ENCODE measurements around the gene PRDM15.

The PRDM15 gene

DNA sequence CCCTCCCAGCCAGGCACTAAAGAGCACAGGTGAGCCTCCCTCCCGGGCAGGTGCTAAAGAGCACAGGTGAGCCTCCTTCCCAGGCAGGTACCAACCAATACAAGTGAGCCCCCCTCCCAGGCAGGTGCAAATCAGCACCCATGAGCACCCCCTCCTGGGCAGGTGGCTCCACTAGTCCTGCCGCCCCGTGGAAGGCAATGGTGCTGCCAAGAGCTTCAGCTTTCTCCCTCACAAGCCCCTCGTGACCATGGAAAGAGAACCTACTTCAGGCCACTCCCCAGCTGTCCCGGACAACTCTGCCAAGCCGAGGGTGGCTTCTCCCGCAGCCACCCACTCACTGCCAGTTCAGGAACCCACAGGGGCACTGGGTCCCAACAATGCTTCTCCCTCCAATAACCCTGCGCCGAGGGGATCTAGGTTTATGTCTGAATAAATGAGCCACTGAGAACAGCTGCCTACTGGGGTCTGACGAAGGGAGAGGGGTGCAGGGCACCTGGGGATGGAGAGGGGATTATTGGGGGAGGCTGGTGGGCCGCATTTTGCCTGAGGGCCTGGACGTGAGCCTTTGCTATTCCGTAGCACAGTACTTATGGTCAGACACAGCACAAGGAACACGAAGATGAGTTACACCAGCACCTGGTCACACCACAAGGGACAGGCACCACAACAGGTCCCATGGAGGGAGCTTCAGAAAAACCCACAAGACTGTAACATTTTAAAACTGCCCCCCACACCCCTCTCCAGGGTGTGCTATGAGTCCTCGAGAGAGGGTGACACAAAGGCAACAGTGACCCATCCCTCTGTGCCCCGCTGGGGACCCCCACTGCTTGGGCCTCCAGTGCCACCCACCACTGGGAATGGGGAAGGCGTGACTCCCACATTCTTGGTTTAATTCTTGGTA, 46.3 kb downstream of the PRDM15 start:
- Mint-ChIP-seq H3K27ac (no peak overlapping the region), H3K9me3 (no peaks in the 10 kb centered on the region), H3K4me3 (no peak overlapping the region), H3K4me1 (no peaks in the 10 kb centered on the region), H3K36me3 (peaks cover 6% of the 10 kb centered on the region), H3K27me3 (no peaks in the 10 kb centered on the region)

DNA sequence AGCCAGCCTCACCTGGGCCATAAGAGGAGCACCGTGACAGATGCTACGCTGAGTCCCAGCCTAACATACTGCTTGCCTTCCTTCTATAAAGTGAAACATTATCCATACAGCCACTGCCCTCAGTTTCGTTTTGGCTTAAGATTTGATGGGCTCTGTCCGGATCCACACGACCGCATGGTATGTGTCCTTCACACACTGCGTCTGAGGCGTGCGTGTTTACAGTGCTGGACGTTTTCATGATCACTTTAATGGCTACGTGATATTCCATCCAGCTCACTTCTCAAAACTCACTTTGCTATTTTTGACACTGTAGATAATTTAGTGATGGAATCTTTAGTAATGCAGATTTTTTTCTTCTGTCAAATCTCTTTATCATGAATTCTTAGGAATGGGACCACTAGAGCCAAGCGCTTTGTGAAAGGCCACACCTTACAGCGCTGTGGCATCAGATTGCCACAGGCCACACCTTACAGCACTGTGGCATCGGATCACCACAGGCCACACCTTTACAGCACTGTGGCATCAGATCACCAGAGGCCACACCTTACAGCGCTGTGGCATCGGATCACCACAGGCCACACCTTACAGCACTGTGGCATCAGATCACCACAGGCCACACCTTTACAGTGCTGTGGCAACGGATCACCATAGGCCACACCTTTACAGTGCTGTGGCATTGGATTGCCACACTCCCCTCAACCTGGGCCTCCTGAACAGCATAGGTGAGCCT, 47.1 kb downstream of the PRDM15 start:
- no peaks in the 10 kb centered on the region for H3K9me3 Mint-ChIP-seq
- H3K36me3 Mint-ChIP-seq = peaks cover 6% of the 10 kb centered on the region
- no peaks in the 10 kb centered on the region for H3K4me1 Mint-ChIP-seq
- H3K27ac Mint-ChIP-seq = no peak overlapping the region
- H3K4me3 Mint-ChIP-seq = no peak overlapping the region
- H3K27me3 Mint-ChIP-seq = no peaks in the 10 kb centered on the region

DNA sequence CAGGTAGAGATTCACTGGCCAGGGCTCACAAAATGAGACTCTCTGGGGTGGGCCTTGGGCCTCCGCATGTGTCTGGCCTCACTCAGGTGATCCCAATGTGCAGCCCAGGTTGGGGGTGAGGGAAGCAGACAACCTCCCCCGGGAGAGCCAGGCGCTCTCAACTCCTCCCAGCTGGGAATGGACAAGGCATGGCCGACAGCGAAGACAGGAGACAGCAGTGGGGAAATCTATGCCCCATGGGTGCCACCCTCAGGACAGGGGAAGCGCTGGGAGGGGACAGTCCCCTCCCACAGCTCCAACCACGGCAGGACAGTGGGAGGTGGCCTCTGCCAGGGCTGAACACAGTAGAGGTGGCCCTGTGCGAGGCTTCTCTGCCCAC, 47.7 kb downstream of the PRDM15 start:
- no peaks in the 10 kb centered on the region for H3K4me1 Mint-ChIP-seq
- H3K27ac Mint-ChIP-seq = no peak overlapping the region
- H3K4me3 Mint-ChIP-seq = no peak overlapping the region
- H3K36me3 Mint-ChIP-seq = peaks cover 2% of the 10 kb centered on the region
- H3K27me3 Mint-ChIP-seq = no peaks in the 10 kb centered on the region
- no peaks in the 10 kb centered on the region for H3K9me3 Mint-ChIP-seq

DNA sequence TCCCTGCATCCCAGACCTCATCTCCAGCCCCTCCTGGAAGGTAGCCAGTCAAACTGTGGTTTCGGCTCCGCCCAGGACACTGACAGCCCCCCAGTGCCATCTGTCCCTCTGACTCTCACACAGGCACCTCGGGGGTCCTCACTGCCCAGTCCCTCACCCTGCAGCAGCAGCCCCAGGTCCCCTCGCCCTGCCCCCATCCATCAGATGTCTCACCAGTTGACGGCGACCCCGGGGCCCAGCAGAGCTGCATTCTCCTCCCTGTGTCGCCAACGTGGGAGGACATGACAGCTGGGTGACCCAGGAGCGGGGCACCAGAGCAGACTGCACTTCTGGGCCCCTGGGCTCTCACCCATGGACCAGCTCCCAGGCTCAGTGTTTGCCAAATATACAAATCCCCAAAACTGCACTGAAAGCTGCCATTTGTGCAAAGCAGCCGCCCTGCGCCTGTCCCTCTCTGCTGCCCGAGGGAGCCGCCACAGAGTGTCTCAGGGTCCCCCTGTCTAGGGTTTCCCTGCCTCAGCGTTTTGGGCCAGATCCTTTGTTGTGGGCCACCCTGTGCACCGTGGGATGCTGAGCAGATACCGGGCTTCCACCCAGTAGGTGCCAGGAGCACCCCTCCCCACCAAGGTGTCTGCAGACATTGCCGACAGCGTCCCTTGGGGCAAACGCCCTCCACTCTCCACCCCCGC, 48.2 kb downstream of the PRDM15 start:
- Mint-ChIP-seq H3K27ac (no peak overlapping the region), H3K36me3 (peaks cover 1% of the 10 kb centered on the region), H3K27me3 (no peaks in the 10 kb centered on the region), H3K4me1 (no peaks in the 10 kb centered on the region), H3K9me3 (no peaks in the 10 kb centered on the region), H3K4me3 (no peak overlapping the region)

DNA sequence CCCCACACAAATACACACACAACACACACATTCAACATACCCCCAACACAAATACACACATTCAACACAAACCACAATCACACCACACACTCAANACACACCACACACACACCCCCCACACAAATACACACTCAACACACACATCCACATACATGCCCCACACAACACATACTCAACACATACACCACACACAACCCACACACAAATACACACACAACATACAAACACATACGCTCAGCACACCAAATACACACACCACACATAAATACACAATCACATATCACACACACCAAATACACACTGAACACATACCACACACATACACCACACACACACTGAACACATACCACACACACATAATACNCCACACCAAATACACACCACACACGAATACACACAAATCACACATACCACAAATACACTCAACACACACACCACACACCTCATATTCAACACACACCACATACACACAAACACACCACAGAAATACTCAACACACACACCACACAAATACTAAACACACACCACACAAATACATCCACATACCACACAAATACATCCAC, 48.9 kb downstream of the PRDM15 start:
- no peaks in the 10 kb centered on the region for H3K27me3 Mint-ChIP-seq
- H3K27ac Mint-ChIP-seq = no peak overlapping the region
- H3K4me1 Mint-ChIP-seq = no peaks in the 10 kb centered on the region
- H3K36me3 Mint-ChIP-seq = peaks cover under 1% of the 10 kb centered on the region
- no peak overlapping the region for H3K4me3 Mint-ChIP-seq
- H3K9me3 Mint-ChIP-seq = no peaks in the 10 kb centered on the region

DNA sequence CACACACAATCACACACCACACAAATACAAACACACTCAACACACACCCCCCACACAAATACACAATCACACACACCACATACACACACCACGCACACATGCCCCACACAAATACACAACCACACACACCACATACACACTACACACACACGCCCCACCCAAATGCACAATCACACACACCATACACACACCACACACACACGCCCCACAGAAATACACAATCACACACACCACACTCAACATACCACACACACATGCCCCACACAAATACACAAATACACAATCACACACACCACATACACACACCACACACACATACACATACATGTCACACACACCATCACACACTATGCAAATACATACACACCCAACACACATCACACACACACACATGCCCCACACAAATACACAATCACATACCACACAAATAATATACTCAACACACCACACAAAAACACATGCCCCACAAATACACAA, 50.2 kb downstream of the PRDM15 start:
- Mint-ChIP-seq H3K27me3 (no peaks in the 10 kb centered on the region), H3K36me3 (no peaks in the 10 kb centered on the region), H3K4me1 (no peaks in the 10 kb centered on the region), H3K27ac (no peak overlapping the region), H3K4me3 (no peak overlapping the region), H3K9me3 (no peaks in the 10 kb centered on the region)

DNA sequence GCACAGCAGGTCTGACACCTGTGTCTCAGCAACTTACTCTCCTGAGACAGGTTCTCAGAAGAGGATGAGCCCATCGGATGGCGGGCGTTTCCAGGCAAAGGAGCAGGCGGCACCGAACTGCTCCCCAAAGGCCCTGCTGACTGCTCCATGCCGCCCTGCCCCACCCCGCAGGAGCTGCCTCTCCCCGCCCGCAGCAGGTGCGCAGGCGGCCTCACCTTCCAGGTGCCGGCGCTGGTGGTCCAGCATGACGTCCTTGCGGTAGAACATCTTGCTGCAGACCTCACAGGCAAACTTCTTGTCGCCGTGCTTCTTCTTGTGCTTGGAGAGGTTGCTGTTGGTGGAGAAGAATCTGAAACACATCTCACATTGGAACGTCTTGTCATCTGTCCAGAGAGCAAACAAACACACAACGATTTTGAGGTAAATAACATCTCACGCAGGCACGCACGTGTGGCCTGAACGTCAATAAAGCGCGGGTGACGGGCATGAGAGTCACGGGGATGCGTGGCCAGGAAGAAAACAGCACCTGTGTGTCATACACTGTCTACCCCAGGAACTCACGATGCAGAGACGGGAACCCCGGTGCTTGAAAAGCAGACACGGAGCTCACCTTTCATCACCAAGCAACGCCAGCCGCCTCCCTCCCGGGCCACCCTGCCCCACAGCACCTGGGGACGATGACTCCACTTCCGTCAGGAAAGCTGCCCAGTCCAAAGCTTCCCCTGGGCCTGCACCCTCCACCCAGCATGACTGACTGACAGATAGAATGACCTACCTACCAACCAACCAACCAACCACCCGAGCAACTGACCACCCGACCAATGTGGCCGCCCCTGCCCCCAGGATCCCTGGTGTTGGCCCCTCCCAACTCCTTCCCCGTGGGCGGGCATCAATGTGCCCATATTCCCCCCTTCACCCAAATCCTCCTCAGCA, 50.9 kb downstream of the PRDM15 start:
- Mint-ChIP-seq H3K4me3 (no peak overlapping the region), H3K27ac (no peak overlapping the region)

DNA sequence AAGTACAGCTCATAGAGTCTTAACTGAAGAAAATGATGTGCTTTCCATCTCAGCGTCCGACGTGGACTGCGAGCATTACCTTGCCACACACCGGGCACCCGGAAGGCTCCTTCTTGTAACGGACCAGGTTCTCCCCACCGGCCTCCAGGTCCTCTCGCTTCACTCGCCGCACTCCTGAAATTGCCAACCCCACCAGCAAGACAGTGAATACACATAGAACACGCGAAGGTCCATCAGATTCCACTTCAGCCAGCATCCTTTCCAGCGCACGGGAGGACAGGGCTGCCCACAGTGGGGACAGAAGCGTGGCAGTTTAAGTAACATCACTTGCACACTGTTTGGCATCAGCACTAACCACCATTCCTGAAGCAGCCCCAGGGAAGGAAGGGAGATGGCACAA, 53.3 kb downstream of the PRDM15 start:
- no peak overlapping the region for H3K27ac Mint-ChIP-seq
- H3K27me3 Mint-ChIP-seq = no peaks in the 10 kb centered on the region
- H3K9me3 Mint-ChIP-seq = no peaks in the 10 kb centered on the region
- H3K36me3 Mint-ChIP-seq = no peaks in the 10 kb centered on the region
- H3K4me1 Mint-ChIP-seq = no peaks in the 10 kb centered on the region
- H3K4me3 Mint-ChIP-seq = no peak overlapping the region

More for the DNA sequence above, 50.9 kb downstream of the PRDM15 start:
- Mint-ChIP-seq H3K27me3 (no peaks in the 10 kb centered on the region), H3K4me1 (no peaks in the 10 kb centered on the region), H3K36me3 (no peaks in the 10 kb centered on the region), H3K9me3 (no peaks in the 10 kb centered on the region)

DNA sequence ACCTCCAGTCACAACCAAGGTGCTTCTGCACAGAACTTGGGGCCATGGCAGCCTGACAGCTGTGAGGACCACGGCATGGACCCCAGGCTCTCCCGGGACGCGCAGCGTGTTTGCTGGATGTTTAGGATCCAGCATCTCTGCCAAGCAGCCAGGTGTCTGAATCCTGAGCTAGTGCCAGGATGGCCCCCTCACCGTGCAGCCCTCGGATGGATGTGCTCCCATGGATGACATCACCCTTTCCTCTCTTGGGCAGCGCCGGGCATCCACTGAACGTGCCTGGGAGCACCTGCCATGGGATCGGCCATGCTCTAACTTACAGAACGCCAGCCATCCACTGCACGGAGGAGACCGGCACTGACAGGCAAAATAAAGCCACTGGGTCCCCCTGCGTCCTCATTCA, 53.9 kb downstream of the PRDM15 start:
- H3K9me3 Mint-ChIP-seq = no peaks in the 10 kb centered on the region
- H3K27me3 Mint-ChIP-seq = no peaks in the 10 kb centered on the region
- H3K4me1 Mint-ChIP-seq = no peaks in the 10 kb centered on the region
- no peak overlapping the region for H3K4me3 Mint-ChIP-seq
- H3K36me3 Mint-ChIP-seq = no peaks in the 10 kb centered on the region
- H3K27ac Mint-ChIP-seq = no peak overlapping the region

DNA sequence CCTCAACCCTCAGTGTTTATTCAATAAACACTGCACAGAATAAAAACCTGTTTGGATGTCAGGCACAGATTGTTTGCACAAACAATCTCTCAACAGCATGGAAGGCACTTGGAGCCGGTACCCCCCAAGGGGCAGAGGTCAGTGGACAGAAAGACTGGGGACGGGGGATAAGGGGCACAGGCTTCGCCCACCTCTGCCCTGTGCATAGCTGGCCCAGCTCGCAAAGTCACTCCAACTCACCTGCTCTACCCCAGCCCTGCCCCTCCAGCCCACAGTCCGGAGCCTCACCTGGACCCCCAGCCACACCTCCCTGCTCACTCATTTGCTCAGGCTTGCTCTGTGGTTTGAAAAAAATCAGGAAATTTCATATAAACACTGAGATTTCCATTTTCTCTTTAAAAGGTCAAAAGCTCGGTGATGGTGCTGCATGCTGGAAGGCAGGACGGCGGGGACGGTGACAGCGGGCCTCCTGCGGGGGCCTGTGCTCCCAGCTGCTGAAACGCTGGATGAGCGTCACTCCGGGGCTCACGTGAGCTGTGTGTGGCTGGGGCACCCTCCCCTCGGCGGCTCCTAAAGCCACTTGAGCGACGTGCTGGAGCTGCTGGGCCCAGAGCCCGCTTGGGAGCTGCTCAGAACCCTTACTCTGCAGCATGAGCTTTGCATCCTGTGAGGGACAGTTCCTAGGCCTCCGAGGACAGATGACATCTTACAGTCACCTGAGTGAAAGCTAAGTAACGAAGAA, 54.5 kb downstream of the PRDM15 start:
- Mint-ChIP-seq H3K36me3 (no peaks in the 10 kb centered on the region), H3K27ac (no peak overlapping the region), H3K4me1 (no peaks in the 10 kb centered on the region), H3K9me3 (no peaks in the 10 kb centered on the region), H3K4me3 (no peak overlapping the region), H3K27me3 (no peaks in the 10 kb centered on the region)

DNA sequence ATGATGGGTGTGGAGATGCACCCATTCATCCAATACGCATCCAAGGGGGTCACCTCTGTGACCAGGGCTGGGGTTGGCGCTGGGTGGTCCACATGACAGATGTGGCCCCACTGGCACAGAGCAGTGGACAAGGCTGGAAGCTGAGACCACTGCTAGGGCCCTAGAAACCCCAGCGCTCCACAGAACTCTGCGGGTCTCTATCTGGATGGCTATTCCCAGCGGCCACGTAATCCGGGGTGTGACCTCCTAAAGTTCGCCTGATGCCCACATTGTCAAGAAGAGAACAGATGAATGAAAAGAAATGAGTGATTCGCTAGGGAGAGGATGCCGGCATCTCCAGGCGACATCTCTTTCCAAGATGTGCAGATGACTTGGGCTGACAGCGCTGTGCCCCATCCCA, 55.2 kb downstream of the PRDM15 start:
- Mint-ChIP-seq H3K4me3 (no peak overlapping the region), H3K27ac (no peak overlapping the region), H3K9me3 (no peaks in the 10 kb centered on the region), H3K27me3 (no peaks in the 10 kb centered on the region), H3K36me3 (no peaks in the 10 kb centered on the region), H3K4me1 (no peaks in the 10 kb centered on the region)

DNA sequence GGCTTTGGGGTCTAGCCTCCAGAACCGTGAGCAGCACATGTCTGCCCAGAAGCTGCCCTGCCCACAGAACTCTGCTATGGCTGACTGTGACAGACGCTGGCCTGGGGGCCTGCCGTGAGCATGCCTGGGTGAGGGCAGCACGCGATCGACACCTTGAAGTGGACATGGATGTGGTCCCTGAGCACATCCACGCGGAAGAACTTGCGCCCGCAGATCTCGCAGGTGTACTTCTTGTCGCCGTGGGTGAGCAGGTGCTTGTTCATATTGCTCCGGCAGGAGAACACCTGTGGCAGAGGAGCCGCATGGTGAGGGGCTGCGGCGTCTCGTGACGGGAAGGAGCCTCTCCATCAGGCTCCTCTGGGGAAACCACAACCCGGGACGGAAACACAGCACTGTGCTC, 56.0 kb downstream of the PRDM15 start:
- Mint-ChIP-seq H3K27ac (no peak overlapping the region), H3K36me3 (no peaks in the 10 kb centered on the region), H3K27me3 (no peaks in the 10 kb centered on the region)

DNA sequence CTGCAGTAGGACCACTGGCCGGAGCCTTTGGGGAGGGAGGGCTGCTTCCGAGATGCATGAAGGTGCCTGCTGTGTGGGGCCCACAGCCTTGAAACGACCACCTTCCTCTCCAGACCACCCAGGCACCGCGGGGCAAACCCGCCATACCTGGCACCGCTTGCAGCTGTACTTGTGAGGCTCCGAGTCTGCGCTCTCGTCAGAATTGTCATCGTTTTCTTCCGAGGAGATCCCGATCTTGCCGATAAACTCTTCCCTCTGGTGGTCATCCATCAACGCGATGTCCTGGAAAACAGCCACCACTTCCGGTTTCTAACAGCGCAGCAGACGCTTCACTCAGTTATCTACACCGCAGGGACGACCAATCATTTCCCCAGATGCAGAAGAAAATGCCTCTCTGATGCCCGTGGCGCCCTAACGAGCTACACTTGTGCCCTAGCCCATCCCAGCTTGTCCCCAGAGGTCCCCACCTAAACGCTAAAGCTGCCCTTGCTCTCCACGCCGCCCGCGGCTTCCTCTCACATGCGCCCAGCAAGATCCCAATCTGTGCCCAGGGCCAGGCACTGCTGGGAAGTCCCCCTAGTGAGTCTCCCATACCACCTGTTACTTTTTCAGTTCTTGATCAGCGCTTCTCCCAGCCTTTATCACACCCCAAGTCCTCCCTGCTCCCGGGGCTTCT, 57.2 kb downstream of the PRDM15 start:
- H3K36me3 Mint-ChIP-seq = no peaks in the 10 kb centered on the region
- H3K4me1 Mint-ChIP-seq = peaks cover 6% of the 10 kb centered on the region
- no peaks in the 10 kb centered on the region for H3K27me3 Mint-ChIP-seq
- peak overlapping the region; percentile 6 for H3K27ac Mint-ChIP-seq
- no peaks in the 10 kb centered on the region for H3K9me3 Mint-ChIP-seq
- no peak overlapping the region for H3K4me3 Mint-ChIP-seq

More for the DNA sequence above, 56.0 kb downstream of the PRDM15 start:
- no peak overlapping the region for H3K4me3 Mint-ChIP-seq
- H3K4me1 Mint-ChIP-seq = no peaks in the 10 kb centered on the region
- no peaks in the 10 kb centered on the region for H3K9me3 Mint-ChIP-seq
